ENCODE data around the gene ACP2. TPM values are rescaled to one million over a fixed set of nuclear protein-coding genes. Genes with fewer than 3 reads are reported as not detected.
"Not testable (repeated sequence)": the region's sequence is repeated elsewhere in the genome, so short reads cannot be mapped to it uniquely, and the experiment has no call there.

The ACP2 gene
- polyA plus RNA-seq, 1 of the 3 experiments (the other 2 are of a cell fraction) = 17.5 TPM

GRCh38 chr11:47208628-47209027 lies 40.0 kb downstream of the ACP2 start:
- H3K36me3 ChIP-seq (replicated peaks in 1 of 2; ENCODE audit: control insufficient read depth in 1 of 2, insufficient read depth in 2 of 2, low read length in 1 of 2) = no peaks in the 10 kb centered on the region
- H3F3A ChIP-seq (replicated peaks; ENCODE audit: insufficient read depth) = peaks cover under 1% of the 10 kb centered on the region
- POLR2A ChIA-PET = no interaction called here
- no peaks in the 10 kb centered on the region for H3K79me2 ChIP-seq (ENCODE audit: insufficient read depth)
- no peak overlapping the region for H3K9ac ChIP-seq
- CTCF ChIA-PET = interaction anchor here (0.6 to 0.8 kb wide), 2 partner anchors 9 to 198 kb away, joined by 3 read pairs; no protein-coding TSS in a partner anchor
- H3K4me2 ChIP-seq = no peak overlapping the region
- DNase-seq = no peak
- H3K27me3 ChIP-seq (ENCODE audit: insufficient read depth) = no peaks in the 10 kb centered on the region
- H3K9me2 ChIP-seq = no peaks in the 10 kb centered on the region
- TF ChIP-seq CHD2 (IDR thresholded peaks at IDR 0.05; ENCODE audit: low read length, partially characterized antibody) (no peak), TAF1 (IDR thresholded peaks at IDR 0.05; ENCODE audit: borderline replicate concordance, low read depth, low read length) (no peak), MAX (IDR thresholded peaks at IDR 0.05; ENCODE audit: low read depth) (no peak), NFIC (IDR thresholded peaks at IDR 0.05; ENCODE audit: borderline replicate concordance) (no peak), USF2 (IDR thresholded peaks at IDR 0.05; ENCODE audit: borderline replicate concordance, low read depth, low read length) (no peak), RXRA (IDR thresholded peaks at IDR 0.05; ENCODE audit: borderline replicate concordance, low read depth) (no peak), SMC3 (IDR thresholded peaks at IDR 0.05; ENCODE audit: low read depth, low read length) (no peak), FOSL2 (IDR thresholded peaks at IDR 0.05; ENCODE audit: borderline replicate concordance, low read depth) (no peak), GATA2 (CRISPR knock-in tag; IDR thresholded peaks at IDR 0.05) (no peak), TEAD4 (IDR thresholded peaks at IDR 0.05; ENCODE audit: borderline replicate concordance, insufficient read depth) (no peak), EZH2phosphoT487 (IDR thresholded peaks at IDR 0.05; ENCODE audit: borderline replicate concordance, low read depth) (no peak), IRF3 (IDR thresholded peaks at IDR 0.05; ENCODE audit: low read depth, low read length) (no peak), POLR2AphosphoS5 (IDR thresholded peaks at IDR 0.05; ENCODE audit: low read depth, low read length) (no peak), REST (IDR thresholded peaks at IDR 0.05; ENCODE audit: low read depth, low read length) (no peak), ELF1 (IDR thresholded peaks at IDR 0.05) (no peak), USF1 (IDR thresholded peaks at IDR 0.05; ENCODE audit: borderline replicate concordance, low read depth) (no peak), ZBTB33 (IDR thresholded peaks at IDR 0.05; ENCODE audit: borderline replicate concordance, low read depth) (no peak), NRF1 (IDR thresholded peaks at IDR 0.05; ENCODE audit: low read depth, low read length) (no peak), EP300 (IDR thresholded peaks at IDR 0.05; ENCODE audit: borderline replicate concordance in 1 of 2, low read depth in 1 of 2, low read length in 1 of 2) (no peak)
- H2AFZ ChIP-seq (ENCODE audit: low read depth) = no peak overlapping the region
- no peak overlapping the region for H3K4me3 ChIP-seq (ENCODE audit: low read depth in 2 of 2, low read length in 1 of 2)
- H3K4me1 ChIP-seq (ENCODE audit: control insufficient read depth in 1 of 2, insufficient read depth in 2 of 2, low read depth in 1 of 2, low read length in 1 of 2) = peaks cover 0 to 4% of the 10 kb centered on the region in 2 experiments; a peak in 2 of 4 replicates
- H3K9me3 ChIP-seq = no peaks in the 10 kb centered on the region
- WGBS (ENCODE audit: low lambda C conversion rate) = 98% methylated on average over 5 of the region's 5 CpGs
- H3K27ac ChIP-seq (ENCODE audit: low read depth in 2 of 2, low read length in 1 of 2) = no peak overlapping the region
- no peaks in the 10 kb centered on the region for H4K20me1 ChIP-seq (ENCODE audit: insufficient read depth)

GRCh38 chr11:47208008-47208552 lies 40.5 kb downstream of the ACP2 start:
- H3F3A ChIP-seq (replicated peaks; ENCODE audit: insufficient read depth); H3K27ac ChIP-seq (ENCODE audit: low read depth in 2 of 2, low read length in 1 of 2); POLR2A ChIA-PET; H4K20me1 ChIP-seq (ENCODE audit: insufficient read depth); H3K9ac ChIP-seq; H3K4me1 ChIP-seq (ENCODE audit: control insufficient read depth in 1 of 2, insufficient read depth in 2 of 2, low read depth in 1 of 2, low read length in 1 of 2); H3K9me2 ChIP-seq; H3K27me3 ChIP-seq (ENCODE audit: insufficient read depth); H3K4me2 ChIP-seq; DNase-seq; H2AFZ ChIP-seq (ENCODE audit: low read depth); H3K36me3 ChIP-seq (replicated peaks in 1 of 2; ENCODE audit: control insufficient read depth in 1 of 2, insufficient read depth in 2 of 2, low read length in 1 of 2); H3K9me3 ChIP-seq; H3K4me3 ChIP-seq (ENCODE audit: low read depth in 2 of 2, low read length in 1 of 2); H3K79me2 ChIP-seq (ENCODE audit: insufficient read depth): not testable (repeated sequence)
- WGBS (ENCODE audit: low lambda C conversion rate) = 86% methylated on average over 13 of the region's 13 CpGs
- CTCF ChIA-PET = interaction anchor here (0.6 to 0.8 kb wide), 2 partner anchors 9 to 199 kb away, joined by 3 read pairs; no protein-coding TSS in a partner anchor

Data from SK-N-SH (cell line).